Measurements from ENCODE around the gene DNAAF9. TPM values are rescaled to one million over a fixed set of nuclear protein-coding genes. Genes with fewer than 3 reads are reported as not detected.

The DNAAF9 gene
- total and polyA plus RNA-seq, 4 donors: 1.4 to 4.4 (median 2.4) TPM

DNA sequence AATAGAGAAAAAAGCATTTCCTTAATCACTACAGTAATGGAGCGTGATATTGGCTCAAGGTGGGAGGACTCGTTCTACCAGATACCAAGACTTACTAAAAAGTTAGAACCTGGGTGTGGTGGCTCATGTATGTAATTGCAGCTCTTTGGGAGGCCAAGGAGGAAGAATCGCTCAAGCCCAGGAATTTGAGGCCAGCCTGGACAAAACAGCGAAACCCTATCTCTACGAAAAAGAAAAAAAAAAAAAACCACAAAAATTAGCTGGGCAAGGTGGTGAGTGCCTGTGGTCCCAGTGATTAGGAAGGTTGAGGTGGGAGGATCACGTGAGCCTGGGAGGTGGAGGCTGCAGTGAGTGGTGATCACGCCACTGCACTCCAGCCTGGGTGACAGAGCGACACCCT is 39.3 kb upstream of the DNAAF9 start:
- Histone ChIP-seq H3K36me3 (ENCODE audit: control insufficient read depth in 4 of 4, insufficient read depth in 3 of 4, low read depth in 1 of 4, low read length in 3 of 4) (no peaks in the 10 kb centered on the region), H3K27me3 (ENCODE audit: control insufficient read depth in 4 of 4, insufficient read depth in 4 of 4, low read length in 3 of 4) (no peaks in the 10 kb centered on the region), H3K9me3 (ENCODE audit: control insufficient read depth in 4 of 4, low read length in 3 of 4) (no peaks in the 10 kb centered on the region), H3K9ac (ENCODE audit: low read depth in 1 of 2, low read length in 2 of 2) (no peak overlapping the region), H3K27ac (ENCODE audit: low read depth in 1 of 2, low read length in 2 of 2) (no peak overlapping the region), H3K4me1 (ENCODE audit: control insufficient read depth in 4 of 4, insufficient read depth in 4 of 4, low read length in 3 of 4) (no peaks in the 10 kb centered on the region), H3K4me3 (ENCODE audit: low read depth in 1 of 3, low read length in 3 of 3) (no peak overlapping the region)
- WGBS: 92% methylated on average over 8 of the region's 8 CpGs
- TF ChIP-seq REST (IDR thresholded peaks at IDR 0.05) (no peak), EGR1 (IDR thresholded peaks at IDR 0.05; ENCODE audit: low read depth in 2 of 2) (no peak), RXRA (IDR thresholded peaks at IDR 0.05) (no peak), NR2F2 (IDR thresholded peaks at IDR 0.05) (no peak), JUND (IDR thresholded peaks at IDR 0.05) (no peak), FOXA2 (IDR thresholded peaks at IDR 0.05) (no peak), GABPA (IDR thresholded peaks at IDR 0.05 in 1 of 2, conservative IDR thresholded peaks at IDR 0.05 in 1 of 2) (no peak), SP1 (IDR thresholded peaks at IDR 0.05) (no peak), HNF4A (conservative IDR thresholded peaks at IDR 0.05) (no peak), YY1 (IDR thresholded peaks at IDR 0.05) (no peak), HNF4G (IDR thresholded peaks at IDR 0.05) (no peak), MAX (IDR thresholded peaks at IDR 0.05) (no peak), TAF1 (conservative IDR thresholded peaks at IDR 0.05) (no peak), RAD21 (IDR thresholded peaks at IDR 0.05) (no peak)
- TF ChIP-seq, protein P1, sequence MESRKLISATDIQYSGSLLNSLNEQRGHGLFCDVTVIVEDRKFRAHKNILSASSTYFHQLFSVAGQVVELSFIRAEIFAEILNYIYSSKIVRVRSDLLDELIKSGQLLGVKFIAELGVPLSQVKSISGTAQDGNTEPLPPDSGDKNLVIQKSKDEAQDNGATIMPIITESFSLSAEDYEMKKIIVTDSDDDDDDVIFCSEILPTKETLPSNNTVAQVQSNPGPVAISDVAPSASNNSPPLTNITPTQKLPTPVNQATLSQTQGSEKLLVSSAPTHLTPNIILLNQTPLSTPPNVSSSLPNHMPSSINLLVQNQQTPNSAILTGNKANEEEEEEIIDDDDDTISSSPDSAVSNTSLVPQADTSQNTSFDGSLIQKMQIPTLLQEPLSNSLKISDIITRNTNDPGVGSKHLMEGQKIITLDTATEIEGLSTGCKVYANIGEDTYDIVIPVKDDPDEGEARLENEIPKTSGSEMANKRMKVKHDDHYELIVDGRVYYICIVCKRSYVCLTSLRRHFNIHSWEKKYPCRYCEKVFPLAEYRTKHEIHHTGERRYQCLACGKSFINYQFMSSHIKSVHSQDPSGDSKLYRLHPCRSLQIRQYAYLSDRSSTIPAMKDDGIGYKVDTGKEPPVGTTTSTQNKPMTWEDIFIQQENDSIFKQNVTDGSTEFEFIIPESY (IDR thresholded peaks at IDR 0.05): no peak
- DNase-seq (ENCODE audit: low spot score): no peak

- H3K36me3 ChIP-seq (ENCODE audit: control insufficient read depth in 4 of 4, insufficient read depth in 3 of 4, low read depth in 1 of 4, low read length in 3 of 4): no peaks in the 10 kb centered on the region
- WGBS: 89% methylated on average over 2 of the region's 2 CpGs
- TF ChIP-seq, protein P2, sequence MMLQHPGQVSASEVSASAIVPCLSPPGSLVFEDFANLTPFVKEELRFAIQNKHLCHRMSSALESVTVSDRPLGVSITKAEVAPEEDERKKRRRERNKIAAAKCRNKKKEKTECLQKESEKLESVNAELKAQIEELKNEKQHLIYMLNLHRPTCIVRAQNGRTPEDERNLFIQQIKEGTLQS (IDR thresholded peaks at IDR 0.05): no peak
- TF ChIP-seq MAX (IDR thresholded peaks at IDR 0.05): no peak
- TF ChIP-seq FOXA2 (IDR thresholded peaks at IDR 0.05): no peak
- TF ChIP-seq RXRA (IDR thresholded peaks at IDR 0.05): no peak
- no peak for TF ChIP-seq CTCF (IDR thresholded peaks at IDR 0.05; ENCODE audit: low read depth, low read length, missing input control)
- no peak for TF ChIP-seq GABPA (IDR thresholded peaks at IDR 0.05 in 1 of 2, conservative IDR thresholded peaks at IDR 0.05 in 1 of 2)
- no peak for TF ChIP-seq HNF4A (conservative IDR thresholded peaks at IDR 0.05)
- TF ChIP-seq EGR1 (IDR thresholded peaks at IDR 0.05; ENCODE audit: low read depth in 2 of 2): no peak
- TF ChIP-seq NR2F2 (IDR thresholded peaks at IDR 0.05): no peak
- TF ChIP-seq FOXA1 (IDR thresholded peaks at IDR 0.05): no peak
- no peak for TF ChIP-seq YY1 (IDR thresholded peaks at IDR 0.05)
- no peak for TF ChIP-seq HNF4G (IDR thresholded peaks at IDR 0.05)
- no peak for TF ChIP-seq SP1 (IDR thresholded peaks at IDR 0.05)
- TF ChIP-seq, protein P1 (IDR thresholded peaks at IDR 0.05): no peak
- no peak for TF ChIP-seq RAD21 (IDR thresholded peaks at IDR 0.05)
- no peak for TF ChIP-seq JUND (IDR thresholded peaks at IDR 0.05)
Observed at GRCh38 chr20:3436864-3437574, 29.6 kb upstream of the DNAAF9 start.

More at GRCh38 chr20:3436864-3437574, 29.6 kb upstream of the DNAAF9 start:
- Histone ChIP-seq H3K9me3 (ENCODE audit: control insufficient read depth in 4 of 4, low read length in 3 of 4) (no peaks in the 10 kb centered on the region), H3K4me1 (ENCODE audit: control insufficient read depth in 4 of 4, insufficient read depth in 4 of 4, low read length in 3 of 4) (no peaks in the 10 kb centered on the region), H3K9ac (ENCODE audit: low read depth in 1 of 2, low read length in 2 of 2) (no peak overlapping the region), H3K27ac (ENCODE audit: low read depth in 1 of 2, low read length in 2 of 2) (no peak overlapping the region), H3K4me3 (ENCODE audit: low read depth in 1 of 3, low read length in 3 of 3) (no peak overlapping the region), H3K27me3 (ENCODE audit: control insufficient read depth in 4 of 4, insufficient read depth in 4 of 4, low read length in 3 of 4) (no peaks in the 10 kb centered on the region)
- DNase-seq (ENCODE audit: low spot score): no peak
